ENCODE data around the gene ATF7. TPM values are rescaled to one million over a fixed set of nuclear protein-coding genes. Genes with fewer than 3 reads are reported as not detected.

The ATF7 gene
- total and polyA plus RNA-seq, 2 experiments from 2014 or later = 12.8 to 21.5 TPM

GRCh38 chr12:53596920-53597363 is 29.2 kb downstream of the ATF7 start:
- 22 to 34% methylated on average over 3 of the region's 3 CpGs for WGBS, 2 experiments (ENCODE audit: low coverage in 1 of 2, low lambda C conversion rate in 2 of 2, missing lambda C conversion rate in 2 of 2)
- Histone ChIP-seq H3K27me3 (replicated peaks; ENCODE audit: insufficient read depth) (no peaks in the 10 kb centered on the region), H3F3A (ENCODE audit: insufficient read depth) (peaks cover 12% of the 10 kb centered on the region), H3K9ac (no peak overlapping the region), H3K79me2 (ENCODE audit: insufficient read depth) (peaks cover 90% of the 10 kb centered on the region), H3K4me3 (no peak overlapping the region), H3K9me2 (ENCODE audit: insufficient read depth) (no peaks in the 10 kb centered on the region), H3K27ac (no peak overlapping the region), H4K20me1 (ENCODE audit: insufficient read depth) (no peaks in the 10 kb centered on the region; the same call in 1 of the 2 replicates), H3K4me1 (ENCODE audit: insufficient read depth) (peaks cover 6% of the 10 kb centered on the region), H3K4me2 (ENCODE audit: unreplicated experiment) (no peak overlapping the region), H2AFZ (no peak overlapping the region), H3K9me3 (ENCODE audit: low read depth) (no peaks in the 10 kb centered on the region), H3K36me3 (ENCODE audit: low read depth) (0 out of 2 replicates have a peak, but pooled peaks cover 11% of the 10 kb centered on the region)
- in situ Hi-C loops (cut with MboI) = no loop called here
- DNase-seq = peak; percentile 49
- TF ChIP-seq EZH2 (IDR thresholded peaks at IDR 0.05; ENCODE audit: insufficient read depth, poor library complexity, severe bottlenecking) (no peak), EZH2phosphoT487 (IDR thresholded peaks at IDR 0.05; ENCODE audit: insufficient read depth, low read depth) (no peak)

- WGBS, 2 experiments (ENCODE audit: low coverage in 1 of 2, low lambda C conversion rate in 2 of 2, missing lambda C conversion rate in 2 of 2) = 96 to 98% methylated on average over 5 of the region's 5 CpGs
- DNase-seq = peak; percentile 18
- Histone ChIP-seq H3F3A (ENCODE audit: insufficient read depth) (peaks cover 20% of the 10 kb centered on the region), H3K4me2 (ENCODE audit: unreplicated experiment) (no peak overlapping the region), H4K20me1 (ENCODE audit: insufficient read depth) (peaks cover 3% of the 10 kb centered on the region; the same call in 1 of the 2 replicates), H3K9me3 (ENCODE audit: low read depth) (no peaks in the 10 kb centered on the region), H3K79me2 (ENCODE audit: insufficient read depth) (peaks cover 90% of the 10 kb centered on the region), H3K36me3 (ENCODE audit: low read depth) (0 out of 2 replicates have a peak, but pooled peaks cover 11% of the 10 kb centered on the region), H3K27ac (no peak overlapping the region), H3K9ac (no peak overlapping the region), H2AFZ (no peak overlapping the region), H3K4me1 (ENCODE audit: insufficient read depth) (peaks cover 15% of the 10 kb centered on the region), H3K9me2 (ENCODE audit: insufficient read depth) (no peaks in the 10 kb centered on the region), H3K27me3 (replicated peaks; ENCODE audit: insufficient read depth) (no peaks in the 10 kb centered on the region), H3K4me3 (no peak overlapping the region)
- in situ Hi-C loops (cut with MboI) = no loop called here
- no peak for TF ChIP-seq EZH2phosphoT487 (IDR thresholded peaks at IDR 0.05; ENCODE audit: insufficient read depth, low read depth)
- no peak for TF ChIP-seq EZH2 (IDR thresholded peaks at IDR 0.05; ENCODE audit: insufficient read depth, poor library complexity, severe bottlenecking)
Observed at GRCh38 chr12:53594897-53595615, 31.1 kb downstream of the ATF7 start.

- no peak overlapping the region for H3K27ac ChIP-seq
- TF ChIP-seq EZH2 (IDR thresholded peaks at IDR 0.05; ENCODE audit: insufficient read depth, poor library complexity, severe bottlenecking) (no peak), EZH2phosphoT487 (IDR thresholded peaks at IDR 0.05; ENCODE audit: insufficient read depth, low read depth) (no peak)
- no peak overlapping the region for H3K4me2 ChIP-seq (ENCODE audit: unreplicated experiment)
- peaks cover 15% of the 10 kb centered on the region for H3K4me1 ChIP-seq (ENCODE audit: insufficient read depth)
- no peak overlapping the region for H2AFZ ChIP-seq
- H3F3A ChIP-seq (ENCODE audit: insufficient read depth) = peaks cover 20% of the 10 kb centered on the region
- H3K9me3 ChIP-seq (ENCODE audit: low read depth) = no peaks in the 10 kb centered on the region
- H3K9ac ChIP-seq = no peak overlapping the region
- no peak overlapping the region for H3K4me3 ChIP-seq
- H3K9me2 ChIP-seq (ENCODE audit: insufficient read depth) = no peaks in the 10 kb centered on the region
- in situ Hi-C loops (cut with MboI) = no loop called here
- H3K36me3 ChIP-seq (ENCODE audit: low read depth) = 0 out of 2 replicates have a peak, but pooled peaks cover 9% of the 10 kb centered on the region
- DNase-seq = no peak
- peaks cover 3% of the 10 kb centered on the region; the same call in 1 of the 2 replicates for H4K20me1 ChIP-seq (ENCODE audit: insufficient read depth)
- WGBS, 2 experiments (ENCODE audit: low coverage in 1 of 2, low lambda C conversion rate in 2 of 2, missing lambda C conversion rate in 2 of 2) = 93 to 95% methylated on average over 6 of the region's 6 CpGs
- no peaks in the 10 kb centered on the region for H3K27me3 ChIP-seq (replicated peaks; ENCODE audit: insufficient read depth)
- H3K79me2 ChIP-seq (ENCODE audit: insufficient read depth) = peaks cover 94% of the 10 kb centered on the region
Observed at GRCh38 chr12:53593707-53594106, 32.5 kb downstream of the ATF7 start.

GRCh38 chr12:53593031-53593430 is 33.2 kb downstream of the ATF7 start:
- H3K27ac ChIP-seq = no peak overlapping the region
- no peak for TF ChIP-seq EZH2phosphoT487 (IDR thresholded peaks at IDR 0.05; ENCODE audit: insufficient read depth, low read depth)
- no peak for TF ChIP-seq EZH2 (IDR thresholded peaks at IDR 0.05; ENCODE audit: insufficient read depth, poor library complexity, severe bottlenecking)
- 0 out of 2 replicates have a peak, but pooled peaks cover 3% of the 10 kb centered on the region for H3K36me3 ChIP-seq (ENCODE audit: low read depth)
- no peaks in the 10 kb centered on the region for H3K9me3 ChIP-seq (ENCODE audit: low read depth)
- no peaks in the 10 kb centered on the region for H3K9me2 ChIP-seq (ENCODE audit: insufficient read depth)
- in situ Hi-C loops (cut with MboI) = no loop called here
- DNase-seq = no peak
- H3K27me3 ChIP-seq (replicated peaks; ENCODE audit: insufficient read depth) = no peaks in the 10 kb centered on the region
- no peak overlapping the region for H3K9ac ChIP-seq
- H2AFZ ChIP-seq = no peak overlapping the region
- peaks cover 97% of the 10 kb centered on the region for H3K79me2 ChIP-seq (ENCODE audit: insufficient read depth)
- no peak overlapping the region for H3K4me2 ChIP-seq (ENCODE audit: unreplicated experiment)
- 15 to 31% methylated on average over 1 of the region's 1 CpG for WGBS, 2 experiments (ENCODE audit: low coverage in 1 of 2, low lambda C conversion rate in 2 of 2, missing lambda C conversion rate in 2 of 2)
- H3K4me1 ChIP-seq (ENCODE audit: insufficient read depth) = peaks cover 15% of the 10 kb centered on the region
- peaks cover 20% of the 10 kb centered on the region for H3F3A ChIP-seq (ENCODE audit: insufficient read depth)
- no peak overlapping the region for H3K4me3 ChIP-seq
- H4K20me1 ChIP-seq (ENCODE audit: insufficient read depth) = peaks cover 3% of the 10 kb centered on the region; the same call in 1 of the 2 replicates

Measured in GM23248 (cell line).